T-helper 2 cell treated with Interferon-gamma antibody and Interleukin-4, amounts not matched to agents 100 ng/mL and 5 ng/mL, for 36 hours (primary cell): ENCODE results near the gene NBEAL2. TPM values are rescaled to one million over a fixed set of nuclear protein-coding genes. Genes with fewer than 3 reads are reported as not detected.
"Not testable (repeated sequence)": the region's sequence is repeated elsewhere in the genome, so short reads cannot be mapped to it uniquely, and the experiment has no call there.

ENCODE experiments used
- intact Hi-C: fragments of 100-400 bp; cut with micrococcal nuclease; formaldehyde crosslinking; loops from one replicate; pipeline ENCODE4 v1.15.1; 2023
- total RNA-seq: library from RNA; stranded (reverse); gene quantifications from 2 replicates; pipeline ENCODE4 v1.2.3, GENCODE V29; 2022

The NBEAL2 gene
- total RNA-seq, 1 donor from 2014 or later, result 268 TPM

DNA sequence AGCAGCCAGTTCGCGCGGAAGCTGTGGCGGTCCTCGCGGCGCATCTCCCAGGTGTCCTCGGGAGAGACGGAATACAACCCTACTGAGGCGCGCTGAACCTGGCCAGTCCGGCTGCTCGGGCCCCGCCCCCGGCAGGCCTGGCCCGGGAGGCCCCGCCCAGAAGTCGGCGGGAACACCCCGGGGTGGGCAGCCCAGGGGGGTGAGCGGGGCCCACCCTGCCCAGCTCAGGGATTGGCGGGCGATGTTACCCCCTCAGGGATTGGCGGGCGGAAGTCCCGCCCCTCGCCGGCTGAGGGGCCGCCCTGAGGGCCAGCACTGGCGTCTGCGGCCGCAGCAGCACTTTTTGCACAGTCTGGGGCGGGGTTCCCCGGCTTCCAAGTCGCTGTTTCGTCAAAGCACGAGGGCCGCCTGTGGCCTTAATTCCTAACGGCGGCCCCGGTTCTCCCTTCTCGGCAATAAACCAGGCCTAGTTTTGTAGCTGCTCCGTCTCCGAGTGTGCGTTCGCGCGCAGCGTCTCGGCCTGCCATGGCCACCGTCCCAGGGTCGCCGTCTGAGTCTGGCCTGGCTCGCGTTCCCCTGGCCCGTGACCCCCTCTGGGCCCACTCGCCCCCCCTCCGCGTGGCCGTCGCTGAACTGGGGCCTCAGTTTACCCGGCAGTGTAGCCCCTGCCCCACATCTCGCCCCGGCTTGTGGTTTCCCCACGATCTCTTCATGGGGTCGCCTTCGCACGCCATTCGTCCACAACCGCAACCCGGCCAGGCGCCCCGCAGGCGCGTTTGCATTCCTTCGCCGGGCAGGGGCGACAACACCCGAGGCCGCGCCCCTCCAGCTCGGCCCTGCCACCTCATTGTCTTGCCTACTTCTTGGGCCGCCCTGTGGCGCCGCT is 30.0 kb downstream of the NBEAL2 start:
- intact Hi-C loops, result no loop called here

DNA sequence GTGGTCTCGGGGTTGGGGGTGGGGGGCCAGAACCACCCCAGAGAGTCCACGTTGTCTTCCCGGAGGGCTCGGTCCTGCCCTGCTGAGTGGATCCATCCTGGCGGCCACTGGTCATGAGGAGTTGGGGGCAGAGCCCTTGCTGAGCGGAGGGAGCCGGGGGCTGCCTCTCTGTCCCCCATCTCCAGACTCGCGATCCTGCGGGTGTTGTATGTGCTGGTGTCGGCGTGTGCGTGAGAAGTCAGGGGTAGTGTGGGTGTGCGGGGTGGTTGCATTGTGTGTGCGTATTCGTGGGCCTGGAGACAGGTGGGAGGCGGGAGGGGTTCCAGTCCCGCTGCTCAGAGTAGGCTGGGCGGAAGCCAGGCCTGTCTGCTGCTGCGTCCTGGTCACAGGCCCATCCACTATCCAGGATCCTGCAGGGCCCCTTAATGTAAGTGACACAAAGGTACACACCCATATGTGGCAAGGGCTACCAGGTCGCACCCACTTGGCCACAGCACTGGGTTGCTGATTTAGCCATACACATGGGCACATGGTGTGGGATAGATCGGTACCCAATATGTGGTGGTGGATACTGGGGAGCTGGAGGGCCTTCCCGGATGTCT is 30.7 kb downstream of the NBEAL2 start:
- intact Hi-C loops, result no loop called here

DNA sequence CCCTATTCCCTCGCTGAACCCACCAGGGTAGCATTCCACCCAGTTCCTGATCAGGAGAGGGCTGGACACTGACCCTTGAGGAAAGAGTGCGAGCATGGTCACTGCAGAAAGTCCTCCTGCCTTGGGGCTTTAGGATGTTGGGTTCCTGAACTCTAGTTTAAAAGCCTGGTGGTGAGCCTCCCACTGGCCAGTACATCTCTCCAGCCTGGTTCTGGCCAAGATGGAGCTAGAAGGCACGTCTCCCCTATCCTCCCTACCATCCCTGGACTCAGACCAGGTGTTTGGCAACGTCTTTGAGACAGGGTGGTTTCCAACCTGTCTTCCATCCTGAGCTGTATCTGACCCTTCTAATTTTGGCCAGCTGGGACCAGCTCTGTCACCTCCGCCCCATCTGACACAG is 31.4 kb downstream of the NBEAL2 start:
- intact Hi-C loops, result no loop called here

DNA sequence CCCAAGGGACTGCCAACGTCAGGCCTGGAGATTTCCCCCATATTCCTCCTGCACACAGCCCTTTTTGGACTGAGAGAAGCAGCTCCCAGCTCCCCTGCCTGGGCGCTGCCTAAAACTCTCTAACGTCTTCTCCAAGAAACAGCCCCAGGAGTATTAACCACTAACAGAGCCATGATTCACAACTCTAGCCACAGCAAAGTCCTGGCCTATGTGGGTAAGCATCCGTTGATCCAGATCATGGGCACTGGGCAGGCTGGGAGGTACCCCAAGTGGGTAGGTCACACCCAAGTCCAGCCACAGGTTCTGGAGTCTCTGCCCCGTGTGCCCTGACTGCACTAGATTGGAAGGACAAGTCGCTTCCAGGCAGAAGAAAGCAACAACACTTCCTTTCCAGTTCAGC is 31.9 kb downstream of the NBEAL2 start:
- intact Hi-C loops, result no loop called here

DNA sequence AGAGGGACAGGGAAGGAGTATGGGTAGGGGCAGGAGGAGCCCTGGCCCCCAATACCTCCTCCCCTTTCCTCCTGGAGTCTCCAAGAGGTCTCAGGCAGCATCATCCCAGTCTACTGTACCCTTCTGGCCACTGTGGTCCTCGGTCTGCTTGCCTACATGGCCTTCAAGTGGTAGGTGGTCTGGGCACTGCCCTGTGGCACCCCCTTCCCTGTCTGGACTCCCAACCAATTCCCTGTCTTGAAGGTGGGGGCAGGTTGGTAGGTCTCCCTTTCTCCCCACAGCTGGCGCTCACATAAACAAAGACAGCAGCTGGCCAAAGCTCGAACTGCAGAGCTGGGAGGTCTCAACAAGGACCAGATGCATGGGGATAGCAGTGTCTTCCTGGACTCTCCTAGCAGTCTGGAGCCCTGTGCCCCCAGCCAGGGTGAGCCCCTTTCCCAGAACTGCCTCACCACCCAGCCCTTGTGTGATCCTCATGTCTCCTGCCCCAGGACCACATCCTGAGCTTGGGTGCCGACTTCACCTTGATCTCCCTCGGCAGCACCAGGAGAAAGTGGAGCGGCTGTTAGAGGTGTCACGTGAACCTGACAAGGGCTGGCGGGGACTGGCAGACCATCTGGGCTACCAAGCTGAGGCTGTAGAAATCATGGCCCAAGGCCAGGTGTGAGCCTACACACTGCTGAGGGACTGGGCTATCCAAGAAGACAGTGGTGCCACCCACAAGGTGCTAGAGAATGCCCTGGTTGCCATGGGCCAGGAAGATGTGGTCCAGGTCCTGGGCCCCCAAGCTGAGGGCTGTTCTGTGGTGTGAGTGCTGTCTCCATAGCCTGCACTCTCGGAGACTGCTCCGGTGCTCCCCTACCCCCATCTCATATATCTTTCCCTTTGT is 33.1 kb downstream of the NBEAL2 start:
- intact Hi-C loops, result no loop called here

DNA sequence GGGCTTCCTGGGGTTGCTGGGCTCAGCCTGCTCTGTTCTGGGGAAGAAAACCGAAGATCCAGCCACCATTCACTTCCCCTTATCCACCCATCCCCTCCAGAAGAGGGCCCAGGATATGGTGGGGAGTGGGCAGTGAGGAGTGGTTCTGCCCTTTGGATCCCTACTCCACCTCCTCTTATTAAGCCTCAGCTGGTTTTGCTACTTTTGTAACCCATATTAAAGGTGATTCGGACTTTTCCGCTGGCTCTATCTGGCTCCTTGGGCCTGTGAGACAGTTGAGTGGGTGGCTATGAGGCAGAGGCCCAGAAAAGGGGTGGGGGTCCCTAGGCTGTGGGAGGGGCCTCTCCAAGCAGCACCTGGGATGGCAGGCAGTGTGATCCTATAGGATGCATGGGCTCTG is 33.8 kb downstream of the NBEAL2 start:
- intact Hi-C loops, result no loop called here

DNA sequence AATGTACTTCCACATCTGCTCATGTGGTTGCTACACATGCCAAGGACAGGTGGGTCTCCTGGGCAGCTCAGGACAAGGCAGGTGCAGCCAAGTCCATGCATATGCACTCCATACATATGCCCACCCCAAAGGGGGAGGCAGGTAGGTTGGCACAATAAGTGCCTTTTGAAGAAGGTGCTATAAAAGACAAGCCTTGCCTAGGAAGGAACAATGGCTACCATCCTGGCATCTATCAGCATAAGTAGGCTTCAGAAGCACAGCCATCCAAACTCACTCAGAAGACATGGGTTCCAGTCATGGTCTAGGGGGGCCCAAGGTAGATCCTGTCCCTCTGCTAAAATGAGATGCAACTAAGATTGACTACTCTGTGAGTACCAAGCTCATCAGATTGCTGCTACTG is 34.6 kb downstream of the NBEAL2 start:
- intact Hi-C loops, result no loop called here

DNA sequence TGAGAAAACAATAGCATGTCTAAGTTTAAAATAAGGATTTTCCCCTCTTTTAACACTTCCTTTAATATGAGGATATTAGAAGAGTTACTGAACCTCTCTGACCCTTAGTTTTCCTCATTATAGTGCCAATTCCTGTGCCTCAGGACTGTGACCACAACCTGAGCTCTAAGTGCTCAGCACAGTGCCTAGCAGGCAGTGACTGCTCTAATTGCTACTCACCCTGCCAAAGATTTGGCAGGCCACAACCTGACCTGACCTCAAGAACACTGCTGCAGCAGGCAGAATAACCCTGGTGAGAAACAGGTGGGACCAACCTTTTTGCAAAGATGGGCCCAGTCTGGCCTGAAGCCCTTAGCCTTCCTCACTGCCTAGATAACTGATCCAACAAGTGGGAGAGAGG is 35.7 kb downstream of the NBEAL2 start:
- intact Hi-C loops, result no loop called here

DNA sequence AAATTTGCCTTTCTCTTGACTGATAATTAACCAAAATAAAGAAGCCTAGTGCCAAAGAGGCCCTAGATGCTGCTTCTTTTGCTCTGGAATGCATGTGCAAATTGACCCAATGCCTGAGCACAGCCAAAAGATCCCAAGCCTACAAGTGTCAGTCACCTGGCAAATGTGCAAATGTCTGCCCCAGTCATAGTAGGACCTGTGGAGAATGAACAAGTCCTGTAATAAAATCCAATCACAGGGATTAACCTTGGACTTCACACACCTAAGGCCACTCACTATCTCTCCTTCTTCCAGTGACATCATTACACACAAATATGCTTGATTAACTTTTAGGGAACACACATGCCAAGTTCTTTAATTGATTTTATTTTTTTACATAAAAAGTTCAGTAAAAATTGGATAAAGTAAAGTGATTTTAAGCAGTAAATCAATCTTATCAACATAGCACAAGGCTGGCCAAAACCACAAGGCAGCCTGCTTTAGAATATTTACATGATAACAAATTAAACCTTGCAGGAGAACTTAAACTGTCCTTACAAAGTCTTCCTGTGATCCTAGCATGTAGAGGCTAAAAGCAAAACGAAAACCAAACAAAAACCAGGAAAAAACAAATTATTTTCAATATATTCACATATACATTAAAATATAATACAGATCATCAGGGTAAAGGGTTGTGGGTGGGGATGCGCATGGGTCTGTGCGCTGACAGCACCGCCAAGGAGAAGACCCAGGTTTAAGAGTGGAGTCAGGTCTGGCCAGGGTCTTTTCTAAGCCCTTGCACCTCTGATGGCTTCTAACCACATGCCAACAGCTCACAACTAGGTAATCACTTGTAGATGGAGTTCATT is 36.8 kb downstream of the NBEAL2 start:
- intact Hi-C loops, result no loop called here

DNA sequence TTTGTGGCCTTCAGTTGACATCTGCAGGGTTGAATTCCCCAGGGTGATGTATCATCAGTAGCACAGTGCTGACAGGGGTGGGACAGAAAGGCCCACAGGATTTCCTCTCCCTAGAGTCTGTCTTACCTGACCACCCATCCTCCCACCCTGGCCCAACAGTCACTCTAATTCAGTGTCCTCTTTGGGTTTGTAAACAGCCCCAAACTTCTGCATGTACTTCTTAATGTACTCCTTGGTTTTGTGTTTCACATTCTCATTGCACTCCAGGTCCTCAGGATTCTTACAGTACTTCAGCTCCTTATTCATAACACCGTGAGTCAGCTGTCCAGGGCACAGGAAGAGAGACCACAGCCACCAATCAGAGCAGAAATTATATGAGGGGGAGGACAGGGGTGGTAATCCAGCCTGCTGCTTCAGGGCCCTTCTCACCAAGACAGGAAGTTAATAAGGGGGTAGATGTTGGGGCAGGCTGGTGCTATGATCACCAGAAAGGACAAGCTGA is 37.5 kb downstream of the NBEAL2 start:
- intact Hi-C loops, result no loop called here

DNA sequence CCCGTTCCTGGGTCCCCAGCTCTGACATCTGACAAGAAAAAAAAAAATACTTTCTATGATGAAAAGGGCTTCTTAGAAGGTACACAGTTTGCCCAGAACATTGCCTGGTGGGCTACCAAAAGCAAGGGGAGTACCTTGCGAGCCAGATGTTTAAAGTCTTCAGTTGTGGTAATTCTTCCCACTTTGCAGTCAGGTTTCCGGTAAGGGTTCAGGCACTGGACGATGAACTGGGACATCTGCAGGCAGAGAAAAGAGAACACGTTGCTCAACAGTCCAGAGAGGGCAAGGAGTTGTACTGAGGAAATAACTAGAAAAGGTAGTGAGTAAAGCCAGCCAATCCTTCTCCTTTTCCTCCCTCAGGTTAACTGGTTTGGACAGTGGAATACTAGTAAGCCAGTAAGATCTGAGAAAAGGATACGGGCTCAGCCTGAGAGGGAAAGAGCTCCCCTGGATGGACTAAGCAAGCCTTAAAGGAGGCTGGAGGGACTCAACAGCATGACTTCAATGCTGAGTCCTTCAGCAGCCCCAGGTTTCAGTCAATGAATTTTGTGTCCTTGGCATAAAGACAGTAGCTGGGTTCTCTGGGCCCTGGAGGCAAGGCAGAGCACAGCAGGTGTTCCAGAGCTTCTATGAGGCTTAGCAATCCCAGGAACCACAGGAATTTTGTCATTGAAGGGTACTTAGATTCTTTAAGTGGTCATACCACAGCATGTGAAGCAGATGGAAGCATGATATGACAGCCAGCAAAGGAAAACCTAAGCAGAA is 38.2 kb downstream of the NBEAL2 start:
- intact Hi-C loops, result no loop called here

DNA sequence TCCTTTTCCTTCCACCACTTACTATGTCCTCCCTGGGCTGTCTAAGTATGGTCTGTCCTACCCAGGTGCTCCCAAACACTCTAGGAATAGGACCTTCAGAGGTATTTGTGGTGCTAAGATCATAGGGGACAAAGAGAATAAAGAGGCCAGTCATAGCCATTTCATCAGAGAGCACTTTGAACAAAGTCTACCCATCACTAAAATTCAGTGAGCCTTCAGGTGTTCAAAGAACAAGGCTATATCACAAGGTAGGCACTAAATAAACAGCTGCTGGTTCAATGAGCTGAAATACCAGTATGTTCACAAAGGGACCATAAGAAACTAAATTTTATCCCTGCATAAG is 38.8 kb downstream of the NBEAL2 start:
- intact Hi-C loops, result no loop called here

DNA sequence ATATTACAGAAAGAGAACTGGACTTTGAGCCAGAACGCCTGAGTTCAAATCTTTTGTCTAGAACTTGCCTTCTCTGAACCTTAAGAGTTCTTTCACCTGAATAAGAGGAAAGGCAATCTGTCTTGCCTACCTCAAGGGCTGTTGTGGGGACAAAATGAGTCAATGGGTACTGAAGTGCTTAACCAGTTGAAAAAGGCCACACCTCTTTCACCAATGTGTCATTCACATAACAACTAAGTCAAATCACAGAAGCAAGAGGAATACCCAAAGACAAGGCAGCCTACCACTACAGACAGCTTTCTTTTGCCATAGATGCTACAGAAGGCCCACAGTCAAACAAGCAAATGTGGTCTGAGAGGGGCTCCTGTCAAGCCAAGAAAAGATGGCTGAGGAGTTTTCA is 39.7 kb downstream of the NBEAL2 start:
- intact Hi-C loops, result no loop called here

DNA sequence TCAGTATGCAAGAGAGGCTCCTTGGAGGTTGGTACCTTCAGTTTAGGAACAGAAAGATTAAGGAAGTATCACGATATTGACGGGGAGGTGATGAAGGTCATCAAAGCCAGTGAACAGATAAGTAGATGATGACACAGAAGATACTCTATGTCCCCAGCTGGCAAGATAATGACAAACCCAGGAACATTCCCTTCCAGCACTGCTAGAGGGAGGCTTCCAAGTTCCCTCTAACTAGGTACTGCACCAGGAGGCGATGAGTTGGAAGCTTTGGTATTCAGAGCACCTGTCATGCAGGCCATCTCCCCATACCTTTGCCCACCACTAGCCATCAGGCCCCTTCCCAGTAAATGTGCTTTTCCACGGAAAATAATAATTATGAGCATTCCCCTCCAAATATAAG is 40.8 kb downstream of the NBEAL2 start:
- intact Hi-C loops, result loop anchor here (5.0 to 10.0 kb wide), 2 partner anchors 33 to 304 kb away; no protein-coding TSS in a partner anchor

DNA sequence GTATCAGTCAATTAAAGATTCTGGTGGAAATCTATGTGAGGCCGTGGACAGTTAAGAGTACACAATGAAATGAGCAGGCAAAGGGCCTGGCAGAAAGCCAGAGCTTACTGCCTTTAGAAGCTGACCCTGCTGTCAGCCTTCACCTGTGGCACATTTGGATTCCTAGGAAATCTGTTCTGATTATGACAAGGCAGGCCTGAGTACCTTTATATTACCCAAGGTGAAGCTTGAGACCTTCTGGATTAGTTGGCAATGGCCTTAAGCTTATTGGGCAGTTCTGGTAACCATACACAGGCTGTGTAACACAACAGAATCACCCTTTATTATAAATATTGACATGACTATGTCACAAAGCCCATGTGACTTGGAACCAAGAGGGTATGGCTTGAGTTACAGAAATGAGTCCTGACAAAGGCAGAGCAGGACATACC is 43.2 kb downstream of the NBEAL2 start:
- intact Hi-C loops, result loop anchor here (5.0 to 10.0 kb wide), 2 partner anchors 35 to 302 kb away; no protein-coding TSS in a partner anchor

DNA sequence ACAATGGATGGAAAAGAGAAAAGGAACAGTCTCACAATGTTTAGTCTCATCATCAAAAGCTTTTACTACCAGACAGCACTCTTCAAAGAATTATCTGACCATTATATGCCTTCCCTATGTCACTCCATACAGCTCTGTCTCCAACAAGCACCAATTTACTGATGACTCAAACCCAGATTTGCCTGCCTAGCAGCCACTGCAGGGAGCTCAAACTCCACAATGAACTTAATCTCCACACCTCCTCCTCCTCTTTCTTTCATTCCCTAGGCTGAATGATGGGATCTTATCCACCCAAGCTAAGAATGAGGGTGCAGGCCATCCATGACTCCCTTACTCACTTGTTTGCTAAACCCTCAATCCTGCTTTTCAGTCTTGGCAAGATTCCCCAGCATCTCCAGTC is 45.5 kb downstream of the NBEAL2 start:
- intact Hi-C loops, result loop anchor here (5.0 to 10.0 kb wide), 2 partner anchors 38 to 300 kb away; no protein-coding TSS in a partner anchor

DNA sequence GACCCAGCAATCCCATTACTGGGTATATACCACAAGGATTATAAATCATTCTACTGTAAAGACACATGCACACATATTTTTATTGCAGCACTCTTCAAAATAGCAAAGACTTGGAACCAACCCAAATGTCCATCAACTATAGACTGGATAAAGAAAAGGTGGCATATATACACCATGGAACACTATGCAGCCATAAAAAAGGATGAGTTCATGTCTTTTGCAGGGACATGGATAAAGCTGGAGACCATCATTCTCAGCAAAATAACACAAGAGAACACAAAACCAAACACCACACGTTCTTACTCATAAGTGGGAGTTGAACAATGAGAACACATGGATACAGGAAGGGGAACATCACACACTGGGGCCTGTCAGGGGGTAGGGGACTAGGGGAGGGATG is 47.0 kb downstream of the NBEAL2 start:
- intact Hi-C loops, result loop anchor here (10.0 kb wide), 1 partner anchor 298 kb away; no protein-coding TSS in a partner anchor

DNA sequence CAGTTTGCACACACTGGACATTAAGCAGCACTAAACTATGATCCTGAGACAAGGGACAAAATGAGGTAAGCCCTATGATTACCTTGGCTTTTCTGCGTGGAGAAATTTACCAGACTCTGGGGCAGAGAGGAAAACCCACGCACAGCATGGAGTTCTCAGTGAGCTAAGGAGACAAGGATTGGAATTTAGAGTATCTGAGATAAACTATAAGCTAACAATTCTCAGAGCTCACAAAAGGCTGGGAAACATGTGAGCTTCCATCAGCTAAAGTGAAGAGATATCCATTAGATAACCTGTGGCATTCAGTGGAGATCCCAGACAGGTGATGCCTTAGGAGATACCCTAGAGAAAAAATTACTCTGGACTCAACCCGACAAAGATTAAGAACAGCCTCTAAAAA is 48.7 kb downstream of the NBEAL2 start:
- intact Hi-C loops, result loop anchor here (10.0 kb wide), 1 partner anchor 297 kb away; no protein-coding TSS in a partner anchor

DNA sequence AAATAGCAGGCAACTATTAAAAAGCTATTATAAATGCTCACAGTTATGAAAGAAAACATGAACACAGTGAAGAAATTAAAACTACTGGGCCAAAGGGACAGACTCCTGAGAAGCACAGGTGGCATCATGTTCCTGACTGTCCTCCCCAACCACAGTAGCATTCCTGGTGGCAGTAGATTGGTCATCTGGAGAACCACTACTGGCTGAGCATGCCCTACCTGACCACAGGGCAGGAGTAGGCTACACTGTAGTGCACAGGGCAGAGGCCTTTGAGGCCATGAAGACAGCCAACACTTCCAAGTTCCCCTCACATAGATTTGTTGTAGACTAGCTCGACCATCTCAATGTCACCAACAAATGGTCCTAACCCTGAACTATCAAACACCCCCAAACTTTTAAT is 49.2 kb downstream of the NBEAL2 start:
- intact Hi-C loops, result loop anchor here (10.0 kb wide), 1 partner anchor 296 kb away; no protein-coding TSS in a partner anchor

DNA sequence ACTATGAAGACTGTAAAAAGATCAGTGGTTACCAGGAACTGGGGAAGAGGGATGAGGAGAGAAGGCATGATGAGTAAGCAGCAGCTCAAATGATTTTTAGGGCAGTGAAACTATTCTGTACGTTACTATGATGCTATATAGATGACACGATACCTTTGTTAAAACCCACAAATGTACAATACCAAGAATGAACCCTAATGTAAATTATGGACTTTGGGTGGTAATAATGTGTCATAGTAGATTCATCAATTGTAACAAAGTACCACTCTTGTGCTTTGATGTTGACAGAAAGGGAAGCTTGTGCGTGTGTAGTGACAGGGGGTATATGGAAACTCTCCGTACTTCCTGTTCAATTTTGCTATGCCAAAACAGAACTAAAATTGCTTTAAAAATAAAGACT is 51.6 kb downstream of the NBEAL2 start:
- intact Hi-C loops, result not testable (repeated sequence)
